Activated CD4-positive, alpha-beta T cell treated with anti-CD3 and anti-CD28 coated beads, Interleukin-2, amount 50 U/mL, for 16 hours (primary cell): ENCODE data around the gene ODAPH.
A peak's percentile ranks its signal among the peaks of the same experiment; 100 is the strongest.

Source experiments
- DNase-seq: peaks from one replicate; pipeline ENCODE4 v3.0.0-alpha.2; 2020

Gene ODAPH

DNA sequence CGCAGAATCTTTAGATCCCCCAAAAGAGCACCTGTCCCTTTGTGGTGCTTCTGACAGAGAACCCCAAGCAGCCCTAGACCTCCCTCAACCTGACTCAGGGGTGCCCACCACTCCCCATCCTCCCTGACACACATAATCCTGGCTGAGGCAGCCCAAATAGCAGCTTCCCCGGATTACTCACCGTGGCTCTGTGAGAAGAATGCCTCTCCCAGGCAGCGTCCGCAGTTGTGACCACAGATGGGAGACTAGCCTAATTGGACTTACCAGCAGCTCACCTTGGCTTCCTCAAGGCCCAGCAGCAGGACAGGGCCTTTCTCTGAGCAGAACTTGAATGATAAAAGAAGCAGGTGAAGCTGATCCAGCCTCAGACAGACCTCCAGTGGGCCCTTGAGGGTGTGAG, 10.3 kb upstream of the ODAPH start:
- DNase-seq, result no peak

DNA sequence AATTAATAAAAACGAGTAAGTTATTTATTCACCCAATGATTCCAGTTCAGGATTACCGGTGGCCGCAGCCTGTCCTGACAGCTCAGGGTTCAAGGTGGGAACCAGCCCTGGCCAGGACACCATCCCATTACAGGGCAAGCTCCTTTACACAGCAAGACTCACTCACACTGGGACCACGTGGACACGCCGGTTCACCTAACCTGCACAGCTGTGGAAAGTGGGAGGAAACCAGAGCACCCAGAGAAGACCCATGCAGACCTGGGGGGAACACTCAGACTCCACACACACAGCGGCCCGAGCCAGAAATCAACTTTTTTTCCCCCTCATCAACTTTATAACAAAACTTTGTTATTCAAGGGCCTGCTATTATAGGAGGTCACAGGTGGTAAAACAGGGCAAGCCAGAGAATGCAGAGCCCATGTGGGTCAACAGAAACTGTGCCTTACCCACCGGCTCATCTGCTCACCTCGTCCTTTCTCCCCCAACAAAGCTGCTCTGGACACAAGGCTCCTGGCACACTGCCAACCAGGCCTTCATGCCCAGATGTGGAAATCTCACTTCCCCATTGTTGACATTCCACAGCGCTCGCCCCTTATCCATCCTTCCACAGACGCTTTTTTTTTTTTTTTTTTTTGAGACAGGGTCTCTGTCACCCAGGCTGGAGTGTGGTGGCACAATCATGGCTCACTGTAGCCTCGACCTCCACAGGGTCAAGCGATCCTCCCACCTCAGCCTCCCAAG, 8.0 kb upstream of the ODAPH start:
- no peak for DNase-seq

DNA sequence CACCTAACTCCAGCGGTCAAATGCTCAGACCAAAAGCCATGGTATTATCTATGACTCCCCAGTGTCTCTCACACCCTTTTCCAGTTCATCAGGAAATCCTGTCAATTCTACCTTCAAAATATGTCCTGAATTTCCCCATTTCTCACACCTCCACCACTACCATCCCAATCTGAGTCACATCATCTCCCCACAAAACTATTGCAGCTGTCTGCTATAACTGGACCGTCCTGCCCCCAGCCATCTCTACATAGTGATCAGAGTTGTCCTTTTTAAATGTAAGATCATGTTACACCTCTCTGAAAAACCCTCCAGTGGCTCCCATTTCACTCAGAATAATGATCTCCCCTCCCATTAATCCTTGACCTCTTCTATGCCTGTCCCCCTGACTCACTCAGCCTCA, 6.8 kb upstream of the ODAPH start:
- peak; percentile 16 for DNase-seq

DNA sequence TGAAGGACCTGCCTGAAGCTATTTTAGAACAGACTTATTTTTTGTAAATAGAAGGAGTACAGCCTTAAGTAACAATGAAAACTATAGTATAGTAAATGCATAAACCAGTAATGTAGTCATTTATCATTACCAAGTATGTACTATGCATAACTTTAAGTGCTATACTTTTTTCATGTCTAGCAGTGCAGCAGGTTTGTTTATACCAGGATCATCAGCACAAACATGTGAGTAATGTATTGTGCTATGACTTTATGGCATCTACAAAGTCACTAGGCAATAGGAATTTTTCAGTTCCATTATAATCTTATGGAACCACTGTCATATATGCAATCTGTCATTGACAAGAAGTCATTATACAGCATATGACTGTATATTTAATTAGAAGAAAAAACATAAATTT, 3.4 kb upstream of the ODAPH start:
- no peak for DNase-seq

DNA sequence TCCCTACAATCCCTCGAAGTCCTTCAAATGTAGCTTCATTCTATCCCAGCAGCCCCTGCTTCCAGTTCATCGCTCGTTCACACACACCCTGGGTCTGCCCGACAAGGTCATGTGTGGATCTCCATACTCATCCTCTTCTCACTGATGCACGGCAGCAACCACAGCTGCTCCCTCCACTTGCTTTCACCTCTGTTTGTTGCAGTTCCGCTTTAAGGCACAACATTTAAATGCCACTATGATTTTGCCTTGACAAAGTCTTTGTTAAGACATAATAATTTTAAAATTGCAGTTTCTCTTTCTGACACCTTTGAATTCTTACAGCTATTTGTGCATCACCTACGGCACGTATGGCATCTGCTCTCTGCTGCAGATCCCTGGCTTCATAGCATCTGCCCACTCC, 1.8 kb downstream of the ODAPH start:
- no peak for DNase-seq

DNA sequence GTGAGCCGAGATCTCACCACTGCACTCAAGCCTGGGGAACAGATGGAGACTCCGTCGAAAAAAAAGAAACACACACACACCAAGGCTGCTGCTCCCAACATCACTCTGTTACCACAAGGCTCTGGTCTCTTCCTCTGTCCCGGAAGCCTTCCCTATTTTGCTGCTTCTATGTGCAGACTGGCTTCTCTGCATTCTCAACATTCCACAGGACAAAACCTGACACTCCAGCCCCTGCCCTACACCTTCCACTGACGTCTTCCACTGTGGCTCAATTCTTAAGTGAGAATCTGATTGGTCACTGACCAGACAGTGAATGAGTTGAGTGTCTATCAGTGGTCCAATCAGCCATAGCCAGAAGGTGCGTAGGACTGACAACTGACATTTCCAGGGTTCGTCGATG, 5.9 kb downstream of the ODAPH start:
- DNase-seq, result no peak

DNA sequence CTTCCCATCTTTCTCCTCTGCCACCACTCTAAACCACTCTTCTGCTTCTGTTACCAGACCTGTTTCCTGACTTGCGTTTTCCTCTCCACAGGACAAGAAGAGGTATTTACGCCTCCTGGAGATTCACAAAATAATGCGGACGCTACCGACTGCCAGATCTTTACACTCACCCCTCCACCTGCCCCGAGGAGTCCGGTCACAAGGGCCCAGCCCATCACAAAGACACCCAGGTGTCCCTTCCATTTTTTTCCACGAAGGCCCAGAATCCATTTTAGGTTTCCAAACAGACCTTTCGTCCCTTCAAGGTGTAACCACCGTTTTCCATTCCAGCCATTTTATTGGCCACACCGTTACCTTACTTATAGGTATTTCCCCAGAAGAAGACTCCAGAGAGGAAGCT, 8.2 kb downstream of the ODAPH start:
- DNase-seq, result no peak

DNA sequence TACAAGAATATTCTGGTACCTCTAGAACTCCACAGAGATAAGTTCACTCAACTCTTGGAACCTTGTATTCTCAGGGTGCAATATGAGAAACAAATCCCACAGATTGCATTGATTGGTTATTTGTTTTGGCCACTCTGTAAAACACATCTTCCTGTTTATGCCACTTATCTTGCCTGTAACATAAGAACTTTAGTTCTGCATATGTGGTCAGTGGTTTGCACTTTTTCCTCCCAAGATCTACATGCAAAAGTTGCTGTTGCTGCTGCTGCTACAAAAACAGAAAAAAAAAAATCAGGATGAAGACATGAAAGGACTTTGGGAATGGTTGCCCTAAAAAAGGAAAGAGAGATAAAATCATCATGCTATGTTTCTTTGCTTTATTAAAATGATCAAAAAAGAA, 9.6 kb downstream of the ODAPH start:
- no peak for DNase-seq

DNA sequence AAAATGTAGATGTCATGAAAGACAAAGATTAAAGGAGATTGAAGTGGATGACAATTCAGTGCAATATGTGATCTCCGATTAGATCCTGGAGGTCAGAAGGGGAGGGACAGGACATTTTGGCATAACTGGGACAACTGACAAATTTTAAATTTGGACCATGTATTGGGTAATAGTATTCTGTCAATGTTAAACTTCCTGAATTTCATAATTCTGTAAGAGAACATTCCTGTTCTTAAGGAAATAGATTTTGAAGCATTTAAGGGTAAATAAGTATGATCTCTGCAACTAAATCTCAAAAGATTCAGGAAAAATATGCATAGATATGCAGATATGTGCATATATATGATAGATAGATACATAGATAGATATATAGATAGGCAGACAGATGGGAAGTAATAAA, 11.0 kb downstream of the ODAPH start:
- no peak for DNase-seq

DNA sequence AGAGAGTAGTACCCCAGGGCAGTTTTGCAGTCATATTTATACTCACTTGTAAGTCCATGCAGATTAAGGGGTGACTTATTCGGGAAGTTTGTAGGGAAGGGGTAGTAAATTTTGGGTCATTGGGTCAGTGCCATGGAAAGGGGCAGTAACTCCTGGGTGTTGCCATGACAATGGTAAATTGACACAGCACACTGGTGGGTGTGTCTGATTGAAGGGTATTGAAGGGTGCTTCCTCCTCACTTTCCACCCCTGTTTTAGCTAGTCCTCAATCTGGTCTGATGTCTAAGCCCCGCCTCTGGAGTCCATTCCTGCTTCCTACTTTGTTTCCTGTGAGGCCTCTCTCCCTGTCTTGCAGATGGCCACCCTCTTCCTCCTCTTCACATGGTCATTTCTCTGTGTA, 11.9 kb downstream of the ODAPH start:
- no peak for DNase-seq

DNA sequence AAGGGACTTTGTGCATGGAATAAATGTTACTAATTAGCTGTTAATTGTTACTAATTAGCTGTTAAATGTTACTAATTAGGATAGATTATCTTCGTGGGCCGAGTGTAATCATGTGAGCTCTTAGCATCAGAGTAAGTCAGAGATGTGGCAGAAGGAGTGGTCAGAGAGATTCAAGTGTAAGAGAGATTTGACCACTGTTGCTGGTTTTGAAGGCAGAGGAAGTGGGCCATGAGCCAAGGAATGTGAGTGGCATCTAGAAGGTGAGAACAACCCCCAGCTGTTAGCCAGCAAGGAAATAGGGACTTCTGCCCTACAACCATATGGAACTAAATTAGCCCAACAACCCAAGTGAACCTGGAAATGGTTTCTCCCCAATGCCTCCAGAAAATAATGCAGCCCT, 28.2 kb downstream of the ODAPH start:
- DNase-seq, result no peak

DNA sequence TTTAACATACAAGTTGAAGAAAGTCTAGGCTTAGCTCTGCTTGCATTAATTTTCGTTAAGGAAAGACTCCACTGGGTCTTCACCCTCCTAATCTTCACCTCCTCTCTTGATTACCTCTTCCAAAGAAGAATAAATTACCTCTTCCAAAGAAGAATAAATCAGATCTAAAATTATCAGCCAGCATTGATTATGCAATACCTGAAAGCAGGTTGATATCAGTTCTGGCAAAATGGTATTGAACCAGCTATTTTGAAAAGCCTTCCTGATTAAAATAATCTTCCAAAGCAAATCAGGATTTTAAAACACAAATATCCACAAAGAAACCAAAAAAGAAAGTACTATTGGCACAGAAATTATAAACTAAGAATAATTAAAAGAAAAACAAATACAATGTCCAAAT, 37.5 kb downstream of the ODAPH start:
- no peak for DNase-seq

DNA sequence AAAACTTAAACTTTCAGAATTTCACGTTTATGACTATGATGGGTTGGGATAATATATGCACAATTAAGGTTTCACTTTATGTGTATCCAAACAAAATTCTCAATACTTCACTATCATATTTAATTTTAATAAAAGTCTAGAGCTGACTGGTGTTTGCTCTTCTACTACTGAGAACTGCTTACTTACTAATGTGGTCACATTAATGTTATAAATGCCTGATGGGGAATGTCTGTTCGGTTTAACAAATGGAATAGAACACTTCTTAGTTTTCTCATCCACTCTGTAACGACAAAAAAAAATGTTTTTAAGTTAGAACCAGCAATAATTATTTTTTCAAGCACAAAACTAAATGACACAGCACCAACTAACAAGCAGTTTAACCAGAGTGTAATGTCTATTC, 40.2 kb downstream of the ODAPH start:
- no peak for DNase-seq

DNA sequence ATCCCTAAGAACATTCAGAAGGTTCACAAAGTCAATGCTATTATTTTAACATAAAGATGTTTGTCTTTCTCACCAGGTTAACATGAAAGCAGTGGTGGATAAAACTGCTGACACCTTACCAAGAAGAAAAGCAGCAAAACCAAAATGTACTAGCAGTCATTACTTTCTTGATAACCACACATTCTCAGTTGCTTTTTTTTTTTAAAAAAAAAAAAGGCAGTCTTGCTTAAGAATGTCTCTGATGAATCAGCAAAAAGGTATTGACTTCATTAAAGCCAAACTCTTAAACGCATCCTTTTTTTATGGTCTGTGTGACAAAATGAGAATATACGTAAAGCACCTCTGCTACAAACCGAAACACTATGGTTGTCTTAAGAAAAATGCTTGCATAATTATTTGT, 42.5 kb downstream of the ODAPH start:
- DNase-seq, result peak; percentile 47

DNA sequence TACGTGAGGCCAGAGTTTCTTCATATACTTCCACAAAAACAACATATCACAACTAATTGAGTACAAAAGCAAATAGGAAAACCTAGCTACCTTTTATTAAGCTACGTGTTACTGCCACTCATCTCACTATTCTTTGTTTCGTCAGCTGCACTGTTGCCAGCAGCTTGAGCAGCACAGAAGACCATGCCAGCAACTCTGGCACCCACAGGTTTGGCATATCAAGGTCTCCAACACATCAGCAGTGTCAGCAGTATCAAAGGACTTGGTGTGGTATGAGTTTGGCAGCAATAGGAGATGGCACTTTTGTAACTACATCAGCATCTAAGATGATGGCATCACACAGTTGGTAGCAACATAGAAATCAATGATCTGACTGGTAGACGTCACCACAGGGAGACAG, 43.8 kb downstream of the ODAPH start:
- no peak for DNase-seq

DNA sequence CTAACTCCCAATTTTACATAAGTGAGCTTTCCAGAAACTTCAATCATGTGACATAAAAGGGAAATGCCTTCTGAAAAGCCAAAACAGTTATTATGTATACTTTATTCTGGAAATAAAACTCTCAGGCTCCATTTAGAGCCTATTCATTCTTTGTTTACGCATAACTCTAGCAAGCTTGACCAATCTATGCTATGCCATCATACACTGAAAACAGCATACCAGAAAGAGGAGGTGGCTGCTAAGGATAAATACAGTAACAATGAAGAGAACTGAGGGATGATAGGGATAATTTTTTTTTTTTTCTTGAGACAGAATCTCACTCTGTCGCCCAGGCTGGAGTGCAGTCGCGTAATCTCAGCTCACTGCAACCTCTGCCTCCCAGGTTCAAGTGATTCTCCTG, 50.1 kb downstream of the ODAPH start:
- DNase-seq, result no peak

DNA sequence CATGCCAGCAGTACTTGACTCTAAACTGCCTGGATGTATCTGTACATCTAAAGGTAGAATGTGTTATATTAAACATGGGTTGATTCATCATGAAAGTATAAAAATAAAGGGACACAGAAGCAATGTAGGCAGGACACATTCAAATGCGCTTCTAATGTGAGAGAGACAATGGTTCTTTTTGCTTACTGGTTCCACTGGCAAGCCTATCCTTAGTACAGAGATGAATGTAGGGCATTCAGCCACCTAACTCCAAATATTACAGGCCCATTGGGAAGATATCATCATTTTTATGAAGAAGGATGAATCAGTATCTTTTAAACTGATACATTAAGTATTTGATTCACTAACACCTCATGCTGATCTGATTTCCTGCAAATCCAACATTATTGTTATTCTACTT, 56.4 kb downstream of the ODAPH start:
- no peak for DNase-seq
